AG04450 (cell line): ENCODE results near the gene TTBK2. TPM values are rescaled to one million over a fixed set of nuclear protein-coding genes. Genes with fewer than 3 reads are reported as not detected.

Experiments used
- CTCF ChIA-PET: fragments of 300-600, 350-600 bp; formaldehyde crosslinking; extraction: SDS; loops from one replicate; lab custom pipeline; 2022; ENCODE audit warnings: antibody characterized with exemption, inconsistent platforms; lab: Charles Lee
- POLR2A ChIA-PET: fragments of 350-600 bp; formaldehyde crosslinking; extraction: SDS; loops from one replicate; lab custom pipeline; 2021; ENCODE audit warnings: antibody characterized with exemption, inconsistent platforms; lab: Yijun Ruan, JAX
- DNase-seq: peaks from one replicate; pipeline ENCODE4 v3.0.0-alpha.2; 2011; ENCODE audit warnings: low read depth, low spot score
- H3K27ac ChIP-seq: one replicate; pipeline ENCODE4 v1.5.1; 2012; ENCODE audit warnings: low read depth, low read length, control low read depth
- H3K27me3 ChIP-seq: one replicate; pipeline ENCODE4 v1.6.0; 2012; ENCODE audit warnings: low read length; ENCODE audit not compliant: control insufficient read depth, insufficient read depth
- H3K4me3 ChIP-seq: 2 replicates; pipeline ENCODE4 v1.5.1; 2011; ENCODE audit warnings: mild to moderate bottlenecking, low read depth, low read length, control low read depth
- H3K9me3 ChIP-seq: 2 replicates; pipeline ENCODE4 v1.5.1; 2012; ENCODE audit warnings: low read length; ENCODE audit not compliant: control insufficient read depth, insufficient read depth
- CTCF ChIP-seq: IDR thresholded peaks from 2 replicates; pipeline ENCODE4 v1.5.1; 2011; ENCODE audit warnings: low read depth, low read length, control low read depth, inconsistent platforms
- polyA plus RNA-seq: library from polyadenylated mRNA; depleted of rRNA; stranded (reverse); fragments of >200 nt; gene quantifications from 2 replicates; pipeline ENCODE4 v1.2.3, GENCODE V29; 2011

Gene TTBK2
- polyA plus RNA-seq, 1 experiment, result 8.2 TPM

GRCh38 chr15:42854576-42854975 is 66.0 kb downstream of the TTBK2 start:
- H3K4me3 ChIP-seq, result no peak overlapping the region
- ChIA-PET POLR2A (no interaction called here), CTCF (no interaction called here)
- H3K9me3 ChIP-seq, result peaks cover 3% of the 10 kb centered on the region; the same call in 1 of the 2 replicates
- TF ChIP-seq CTCF, result no peak
- no peak for DNase-seq
- H3K27ac ChIP-seq, result no peak overlapping the region
- no peaks in the 10 kb centered on the region for H3K27me3 ChIP-seq

- TF ChIP-seq CTCF, result no peak
- no peaks in the 10 kb centered on the region for H3K27me3 ChIP-seq
- H3K4me3 ChIP-seq, result no peak overlapping the region
- no peak overlapping the region for H3K27ac ChIP-seq
- POLR2A ChIA-PET, result no interaction called here
- H3K9me3 ChIP-seq, result no peaks in the 10 kb centered on the region
- DNase-seq, result no peak
- CTCF ChIA-PET, result no interaction called here
Measured at GRCh38 chr15:42849836-42850235, 70.7 kb downstream of the TTBK2 start.

- ChIA-PET POLR2A (no interaction called here), CTCF (no interaction called here)
- no peak overlapping the region for H3K4me3 ChIP-seq
- H3K27me3 ChIP-seq, result no peaks in the 10 kb centered on the region
- DNase-seq, result no peak
- peaks cover 6% of the 10 kb centered on the region; the same call in 1 of the 2 replicates for H3K9me3 ChIP-seq
- TF ChIP-seq CTCF, result no peak
- no peak overlapping the region for H3K27ac ChIP-seq
Measured at GRCh38 chr15:42848846-42849245, 71.7 kb downstream of the TTBK2 start.

- Histone ChIP-seq H3K9me3 (peaks cover 12% of the 10 kb centered on the region), H3K27me3 (no peaks in the 10 kb centered on the region), H3K4me3 (no peak overlapping the region), H3K27ac (no peak overlapping the region)
- CTCF ChIA-PET, result no interaction called here
- DNase-seq, result no peak
- no peak for TF ChIP-seq CTCF
- POLR2A ChIA-PET, result no interaction called here
Measured at GRCh38 chr15:42846647-42847046, 73.9 kb downstream of the TTBK2 start.

- TF ChIP-seq CTCF, result no peak
- ChIA-PET CTCF (no interaction called here), POLR2A (no interaction called here)
- H3K4me3 ChIP-seq, result no peak overlapping the region
- H3K9me3 ChIP-seq, result peaks cover 12% of the 10 kb centered on the region
- H3K27ac ChIP-seq, result no peak overlapping the region
- no peaks in the 10 kb centered on the region for H3K27me3 ChIP-seq
- DNase-seq, result no peak
Measured at GRCh38 chr15:42845581-42845980, 75.0 kb downstream of the TTBK2 start.
